Spleen (tissue), 7 donors: Measurements from ENCODE around the gene CPD.

ENCODE experiments used
- CTCF ChIP-seq, 11 experiments: fragments of 200-600 bp in 7 of 11; fragments of 450-650 bp in 4 of 11; sonication (generic) in 4 of 11; IDR thresholded peaks in 8 of 11; conservative IDR thresholded peaks in 3 of 11; 1 replicate in 7 of 11; 2 replicates in 4 of 11; pipeline versions ENCODE4 v1.4.0 to v1.8.0; 2016 to 2021; ENCODE audit warnings: antibody characterized with exemption in 11 of 11, inconsistent platforms in 4 of 11, mild to moderate bottlenecking in 1 of 11
- POLR2A ChIP-seq, 3 donors: fragments of 450-650 bp; IDR thresholded peaks; one replicate each; pipeline ENCODE4 v1.5.1; 2017; ENCODE audit warnings: antibody characterized with exemption in 3 of 3, mild to moderate bottlenecking in 1 of 3
- POLR2AphosphoS5 ChIP-seq, 3 donors: sonication (generic); formaldehyde crosslinking; IDR thresholded peaks; one replicate each; pipeline ENCODE4 v1.5.1; 2017; ENCODE audit warnings: antibody characterized with exemption in 3 of 3
- donor health status: DM: no; HTN: no; CAD: no; lungs with moderate emphysema.
- donor health status: DM: no; HTN: no; CAD: no.
- donor health status: DM: no; HTN: no; CAD: no.

GRCh38 chr17:30505868-30506417, 127.2 kb downstream of the CPD start:
- TF ChIP-seq POLR2A (IDR thresholded peaks at IDR 0.05): no peak
- no peak for TF ChIP-seq CTCF (IDR thresholded peaks at IDR 0.05 in 8 of 11, conservative IDR thresholded peaks at IDR 0.05 in 3 of 11)
- no peak for TF ChIP-seq POLR2AphosphoS5 (IDR thresholded peaks at IDR 0.05)
